Neural cell (in vitro differentiated cells): ENCODE measurements around the gene FOXN1. TPM values are rescaled to one million over a fixed set of nuclear protein-coding genes. Genes with fewer than 3 reads are reported as not detected.

Experiments used
- H2AFZ ChIP-seq: fragments of 200-600, 300-800 bp; sonication (generic), shearing (Covaris generic); 2 replicates; pipeline ENCODE4 v1.6.0; 2014; ENCODE audit warnings: low read depth, mild to moderate bottlenecking, antibody characterized with exemption, low read length, moderate library complexity
- H3F3A ChIP-seq: fragments of 200-600 bp; shearing (Covaris generic); 2 replicates; pipeline ENCODE4 v1.6.1; 2016; ENCODE audit warnings: mild to moderate bottlenecking, moderate library complexity, mixed read lengths, antibody characterized with exemption, low read length; ENCODE audit not compliant: insufficient read depth, poor library complexity, severe bottlenecking
- H3K27ac ChIP-seq: fragments of 200-600, 300-800 bp; sonication (generic), shearing (Covaris generic); 2 replicates; pipeline ENCODE4 v1.5.1; 2014; ENCODE audit warnings: mild to moderate bottlenecking, low read length, moderate library complexity
- H3K27me3 ChIP-seq: fragments of 300-800, 200-600 bp; sonication (generic), shearing (Covaris generic); 2 replicates; pipeline ENCODE4 v1.6.0; 2014; ENCODE audit warnings: mild to moderate bottlenecking, low read depth, low read length, moderate library complexity; ENCODE audit not compliant: insufficient read depth
- H3K36me3 ChIP-seq: fragments of 300-800, 200-600 bp; sonication (generic), shearing (Covaris generic); 2 replicates; pipeline ENCODE4 v1.5.1; 2014; ENCODE audit warnings: mild to moderate bottlenecking, antibody characterized with exemption, low read length, moderate library complexity; ENCODE audit not compliant: insufficient read depth
- H3K4me2 ChIP-seq: fragments of 300-800, 200-600 bp; sonication (generic), shearing (Covaris generic); 2 replicates; pipeline ENCODE4 v1.6.0; 2014; ENCODE audit warnings: mild to moderate bottlenecking, low read length
- H3K4me3 ChIP-seq: fragments of 300-800, 200-600 bp; sonication (generic), shearing (Covaris generic); 2 replicates; pipeline ENCODE4 v1.5.1; 2014; ENCODE audit warnings: mild to moderate bottlenecking, low read length, moderate library complexity
- H3K79me2 ChIP-seq: fragments of 200-600 bp; shearing (Covaris generic); replicated peaks from 2 replicates; pipeline ENCODE4 v1.6.0; 2014; ENCODE audit warnings: mild to moderate bottlenecking, low read length, moderate library complexity; ENCODE audit not compliant: insufficient read depth
- H3K9ac ChIP-seq: fragments of 300-800, 200-600 bp; sonication (generic), shearing (Covaris generic); 2 replicates; pipeline ENCODE4 v1.6.1; 2016; ENCODE audit warnings: mild to moderate bottlenecking, low read length, mixed read lengths
- H3K9me2 ChIP-seq: fragments of 200-600 bp; shearing (Covaris generic); 2 replicates; pipeline ENCODE4 v1.6.1; 2016; ENCODE audit warnings: mild to moderate bottlenecking, low read length, mixed read lengths; ENCODE audit not compliant: insufficient read depth
- H3K9me3 ChIP-seq: fragments of 200-600, 300-800 bp; sonication (generic), shearing (Covaris generic); 2 replicates; pipeline ENCODE4 v1.6.1; 2016; ENCODE audit warnings: mild to moderate bottlenecking, mixed run types, low read length, moderate library complexity, mixed read lengths
- H4K20me1 ChIP-seq: fragments of 200-600 bp; shearing (Covaris generic); 2 replicates; pipeline ENCODE4 v1.6.1; 2016; ENCODE audit warnings: mild to moderate bottlenecking, mixed run types; ENCODE audit not compliant: insufficient read depth
- CTCF ChIP-seq: fragments of 450-650 bp; IDR thresholded peaks from 2 replicates; pipeline ENCODE4 v1.5.1; 2014; ENCODE audit warnings: antibody characterized with exemption, mild to moderate bottlenecking, moderate library complexity; ENCODE audit not compliant: poor library complexity, severe bottlenecking
- EP300 ChIP-seq: fragments of 450-650 bp; conservative IDR thresholded peaks from 2 replicates; pipeline ENCODE4 v1.6.1; 2014; ENCODE audit warnings: antibody characterized with exemption, mild to moderate bottlenecking, moderate library complexity; ENCODE audit not compliant: poor library complexity, severe bottlenecking
- EZH2 ChIP-seq: fragments of 200-600, 300-800 bp; shearing (Covaris generic), sonication (generic); IDR thresholded peaks from 2 replicates; pipeline ENCODE4 v1.6.1; 2014; ENCODE audit warnings: antibody characterized with exemption, low read length, borderline replicate concordance, mild to moderate bottlenecking; ENCODE audit not compliant: insufficient read depth, poor library complexity, severe bottlenecking
- MXI1 ChIP-seq: fragments of 450-650 bp; conservative IDR thresholded peaks from 2 replicates; pipeline ENCODE4 v1.6.1; 2014; ENCODE audit warnings: antibody characterized with exemption, mild to moderate bottlenecking; ENCODE audit not compliant: poor library complexity, severe bottlenecking
- POLR2AphosphoS5 ChIP-seq: IDR thresholded peaks from 2 replicates; pipeline ENCODE4 v1.6.1; 2012
- RAD21 ChIP-seq: fragments of 450-650 bp; conservative IDR thresholded peaks from 2 replicates; pipeline ENCODE4 v1.6.1; 2014; ENCODE audit warnings: antibody characterized with exemption, mild to moderate bottlenecking, moderate library complexity
- REST ChIP-seq: IDR thresholded peaks from 2 replicates; pipeline ENCODE4 v1.6.1; 2012; ENCODE audit warnings: borderline replicate concordance
- SMC3 ChIP-seq: fragments of 450-650 bp; conservative IDR thresholded peaks from 2 replicates; pipeline ENCODE4 v1.6.1; 2014; ENCODE audit warnings: antibody characterized with exemption, mild to moderate bottlenecking, moderate library complexity; ENCODE audit not compliant: poor library complexity
- TAF1 ChIP-seq: IDR thresholded peaks from 2 replicates; pipeline ENCODE4 v1.6.1; 2012; ENCODE audit warnings: low read depth
- polyA plus RNA-seq: library from polyadenylated mRNA; depleted of rRNA; stranded (reverse); fragments of >200 nt; gene quantifications from 2 replicates; pipeline ENCODE4 v1.2.3, GENCODE V29; 2014

Gene FOXN1
- polyA plus RNA-seq, 1 donor from 2014 or later = not detected

- Histone ChIP-seq H3K9me3 (no peaks in the 10 kb centered on the region), H3F3A (no peaks in the 10 kb centered on the region), H3K9ac (no peak overlapping the region), H2AFZ (no peak overlapping the region), H3K27me3 (no peaks in the 10 kb centered on the region), H3K36me3 (no peaks in the 10 kb centered on the region), H3K4me3 (no peak overlapping the region), H3K79me2 (no peaks in the 10 kb centered on the region), H3K27ac (no peak overlapping the region), H3K4me2 (no peak overlapping the region), H4K20me1 (no peaks in the 10 kb centered on the region), H3K9me2 (no peaks in the 10 kb centered on the region)
- no peak for TF ChIP-seq REST
These were observed 29.9 kb upstream of the FOXN1 start for GRCh38 chr17:28476076-28476865.

- no peaks in the 10 kb centered on the region for H3K36me3 ChIP-seq
- H3K27me3 ChIP-seq = no peaks in the 10 kb centered on the region
- H2AFZ ChIP-seq = no peak overlapping the region
- H3K4me2 ChIP-seq = no peak overlapping the region
- no peaks in the 10 kb centered on the region for H3K79me2 ChIP-seq
- H3K9me3 ChIP-seq = no peaks in the 10 kb centered on the region
- no peaks in the 10 kb centered on the region for H3F3A ChIP-seq
- H3K27ac ChIP-seq = no peak overlapping the region
- TF ChIP-seq RAD21 = no peak
- no peak for TF ChIP-seq TAF1
- TF ChIP-seq EP300 = no peak
- no peak for TF ChIP-seq POLR2AphosphoS5
- TF ChIP-seq REST = no peak
- no peak for TF ChIP-seq CTCF
- no peak for TF ChIP-seq MXI1
- no peak for TF ChIP-seq SMC3
- no peak for TF ChIP-seq EZH2
- H3K4me3 ChIP-seq = no peak overlapping the region
- H4K20me1 ChIP-seq = no peaks in the 10 kb centered on the region
- H3K9me2 ChIP-seq = no peaks in the 10 kb centered on the region
- no peak overlapping the region for H3K9ac ChIP-seq
These were observed 28.2 kb upstream of the FOXN1 start for GRCh38 chr17:28477928-28478327.
